Heart right ventricle (tissue), 16 donors: ENCODE results near the gene KIF25. TPM values are rescaled to one million over a fixed set of nuclear protein-coding genes. Genes with fewer than 3 reads are reported as not detected.
A peak's percentile ranks its signal among the peaks of the same experiment; 100 is the strongest.

ENCODE experiments used
- ATAC-seq, 8 donors: fragments of 200-7000 bp; cut with Tn5 transposase; one replicate each; pipeline ENCODE4 v1.9.1; 2020; ENCODE audit warnings: mild to moderate bottlenecking in 8 of 8, moderate library complexity in 8 of 8, moderate number of reproducible peaks in 1 of 8
- DNase-seq, 2 donors: peaks; one replicate each; pipeline ENCODE4 v3.0.0-alpha.2; 2020
- H3K27ac ChIP-seq, 10 donors: fragments of 200-600 bp; sonication (generic) in 2 of 10; one replicate each; pipeline versions ENCODE4 v1.5.0 to v1.8.0; 2020 to 2022; ENCODE audit warnings: mild to moderate bottlenecking in 3 of 10
- H3K27me3 ChIP-seq, 7 donors: fragments of 200-600 bp; one replicate each; pipeline ENCODE4 v1.8.0; 2021 to 2022; ENCODE audit warnings: mild to moderate bottlenecking in 2 of 7
- H3K36me3 ChIP-seq, 9 donors: fragments of 200-600 bp; sonication (generic) in 1 of 9; one replicate each; pipeline versions ENCODE4 v1.5.0 to v1.8.0; 2020 to 2022; ENCODE audit warnings: mild to moderate bottlenecking in 2 of 9
- H3K4me1 ChIP-seq, 9 donors: fragments of 200-600 bp; sonication (generic) in 1 of 9; one replicate each; pipeline versions ENCODE4 v1.5.0 to v1.8.0; 2020 to 2022; ENCODE audit warnings: mild to moderate bottlenecking in 4 of 9
- H3K4me3 ChIP-seq, 10 donors: fragments of 200-600 bp; sonication (generic) in 2 of 10; one replicate each; pipeline versions ENCODE4 v1.5.0 to v1.8.0; 2020 to 2022; ENCODE audit warnings: mild to moderate bottlenecking in 7 of 10, moderate library complexity in 2 of 10
- H3K9me3 ChIP-seq, 11 donors: fragments of 200-600 bp in 10 of 11; sonication (generic) in 2 of 11; one replicate each; pipeline versions ENCODE4 v1.5.0 to v1.8.0; 2013 to 2022; ENCODE audit warnings: mild to moderate bottlenecking in 2 of 11, control low read depth in 1 of 11, moderate library complexity in 1 of 11
- CTCF ChIP-seq, 9 donors: fragments of 200-600 bp; sonication (generic) in 2 of 9; IDR thresholded peaks; one replicate each; pipeline versions ENCODE4 v1.5.0 to v1.8.0; 2021 to 2022; ENCODE audit warnings: antibody characterized with exemption in 9 of 9, mild to moderate bottlenecking in 5 of 9, moderate library complexity in 1 of 9
- WGBS, 2 donors: extraction: QIAGEN DNeasy Blood & Tissue Kit; methylation state at CpG; one replicate each; pipeline ENCODE4 v1.1.7; 2013; ENCODE audit warnings: inconsistent platforms in 1 of 2; 5-methylcytosine and 5-hydroxymethylcytosine counted together
- intact Hi-C, 10 donors: fragments of 100-400 bp; cut with DNase I; formaldehyde crosslinking; loops; one replicate each; pipeline versions ENCODE4 v1.11.1 to v1.14.2; 2022
- polyA plus RNA-seq, 2 donors: library from polyadenylated mRNA; stranded (reverse); fragments of 200-250 nt; gene quantifications; one replicate each; pipeline ENCODE4 v1.2.3, GENCODE V29; 2013
- total RNA-seq, 10 donors: library from RNA; stranded (reverse); fragmentation: NEBNext Ultra II Directional in 3 of 10; extraction: Animal tissue kit (Norgen Biotek cat#: 25700) in 3 of 10; gene quantifications; one replicate each; pipeline versions ENCODE4 v1.2.1 to v1.2.4, GENCODE V29; 2021 to 2023
- donor health status: Arrhythmogenic right ventricular cardiomyopathy.
- donor health status: ischemic (EF 13 %, LVEDD 7.1; RV severe dilation, severe dysfunction).
- donor health status: healthy with polysubstance abuse.
- donor health status: DM: no; HTN: yes; CAD: no.
- donor health status: DM: no; HTN: no; CAD: no.
- donor health status: ischemic (EF 25% LVEDD 6.9; RV normal size, moderate dysfunction).
- donor health status: ischemic (EF 25% LVEDD 5.7; RV mildly dilated, moderate dysfunction).
- donor health status: healthy.
- donor health status: DM: yes; HTN: yes; CAD: no.
- donor health status: Ischemic cardiomyopathy.
- donor health status: ischemic (EF 35%, LVEDD 5.7; RV mildly dilated, moderate dysfunction).
- donor health status: nonischemic (EF 11% LVEDD 7.7; RV severe dilation, severe dysfunction).
- donor health status: DM: yes; HTN: yes; CAD: no.
- donor health status: PGD.
- donor health status: ischemic (EF 29% LVEDD 5.4; RV normal size, mild dysfunction).
- donor health status: nonischemic (EF 23%, LVEDD 6.1; RV moderate dilation, normal function).

The KIF25 gene
- total and polyA plus RNA-seq, 12 donors: 0.18 to 0.95 (median 0.39) TPM; not detected in 4

- Histone ChIP-seq H3K9me3 (no peaks in the 10 kb centered on the region), H3K4me1 (peaks cover 0 to 68% (median 24%) of the 10 kb centered on the region in 9 donors), H3K4me3 (no peak overlapping the region), H3K27me3 (no peaks in the 10 kb centered on the region), H3K27ac (peak overlapping the region in 1 of 10 donors; percentile 32), H3K36me3 (peaks cover 0 to 73% (median 14%) of the 10 kb centered on the region in 9 donors)
- DNase-seq (no peak), ATAC-seq (peak in 2 of 8 donors; percentile 10 to 26)
- intact Hi-C loops: loop anchor here in 1 of 10 donors (10.0 kb wide), 1 partner anchor 78 kb away; no protein-coding TSS in a partner anchor
- TF ChIP-seq CTCF (IDR thresholded peaks at IDR 0.05): no peak
- 87 to 92% methylated on average over 6 of the region's 6 CpGs for WGBS, 2 donors
Measured at GRCh38 chr6:167956491-167956890, 41.0 kb upstream of the KIF25 start.

GRCh38 chr6:167956983-167957492, 40.4 kb upstream of the KIF25 start:
- no peaks in the 10 kb centered on the region for H3K27me3 ChIP-seq
- peak in 7 of 8 donors; percentile 22 to 82 (median 62) for ATAC-seq
- no peak overlapping the region for H3K4me3 ChIP-seq
- H3K4me1 ChIP-seq: peaks cover 0 to 69% (median 24%) of the 10 kb centered on the region in 9 donors
- intact Hi-C loops: loop anchor here in 1 of 10 donors (10.0 kb wide), 1 partner anchor 78 kb away; no protein-coding TSS in a partner anchor
- peaks cover 0 to 73% (median 9%) of the 10 kb centered on the region in 9 donors for H3K36me3 ChIP-seq
- H3K9me3 ChIP-seq: no peaks in the 10 kb centered on the region
- no peak for DNase-seq
- 76 to 78% methylated on average over 8 of the region's 8 CpGs for WGBS, 2 donors
- TF ChIP-seq CTCF (IDR thresholded peaks at IDR 0.05): no peak
- H3K27ac ChIP-seq: peak overlapping the region in 2 of 10 donors; percentile 11 to 32

GRCh38 chr6:167957626-167958025, 39.8 kb upstream of the KIF25 start:
- WGBS, 2 donors: 87 to 92% methylated on average over 6 of the region's 6 CpGs
- no peak for DNase-seq
- H3K27ac ChIP-seq: peak overlapping the region in 2 of 10 donors; percentile 11 to 13
- intact Hi-C loops: loop anchor here in 1 of 10 donors (10.0 kb wide), 1 partner anchor 77 kb away; no protein-coding TSS in a partner anchor
- no peak for TF ChIP-seq CTCF (IDR thresholded peaks at IDR 0.05)
- H3K27me3 ChIP-seq: no peaks in the 10 kb centered on the region
- H3K4me3 ChIP-seq: no peak overlapping the region
- peak in 2 of 8 donors; percentile 14 to 18 for ATAC-seq
- H3K4me1 ChIP-seq: peaks cover 0 to 69% (median 25%) of the 10 kb centered on the region in 9 donors
- H3K36me3 ChIP-seq: peaks cover 0 to 73% (median 6%) of the 10 kb centered on the region in 9 donors
- no peaks in the 10 kb centered on the region for H3K9me3 ChIP-seq

- Histone ChIP-seq H3K4me3 (no peak overlapping the region), H3K27ac (peak overlapping the region in 1 of 10 donors; percentile 13), H3K36me3 (peaks cover 0 to 72% (median 11%) of the 10 kb centered on the region in 9 donors), H3K27me3 (no peaks in the 10 kb centered on the region), H3K9me3 (no peaks in the 10 kb centered on the region), H3K4me1 (peaks cover 2 to 75% (median 41%) of the 10 kb centered on the region in 9 donors)
- no peak for TF ChIP-seq CTCF (IDR thresholded peaks at IDR 0.05)
- 75 to 87% methylated on average over 5 of the region's 5 CpGs for WGBS, 2 donors
- no peak for ATAC-seq
- intact Hi-C loops: no loop called here
- no peak for DNase-seq
Measured at GRCh38 chr6:167960579-167960978, 36.9 kb upstream of the KIF25 start.
